ENCODE measurements around the gene CYLD.

DNA sequence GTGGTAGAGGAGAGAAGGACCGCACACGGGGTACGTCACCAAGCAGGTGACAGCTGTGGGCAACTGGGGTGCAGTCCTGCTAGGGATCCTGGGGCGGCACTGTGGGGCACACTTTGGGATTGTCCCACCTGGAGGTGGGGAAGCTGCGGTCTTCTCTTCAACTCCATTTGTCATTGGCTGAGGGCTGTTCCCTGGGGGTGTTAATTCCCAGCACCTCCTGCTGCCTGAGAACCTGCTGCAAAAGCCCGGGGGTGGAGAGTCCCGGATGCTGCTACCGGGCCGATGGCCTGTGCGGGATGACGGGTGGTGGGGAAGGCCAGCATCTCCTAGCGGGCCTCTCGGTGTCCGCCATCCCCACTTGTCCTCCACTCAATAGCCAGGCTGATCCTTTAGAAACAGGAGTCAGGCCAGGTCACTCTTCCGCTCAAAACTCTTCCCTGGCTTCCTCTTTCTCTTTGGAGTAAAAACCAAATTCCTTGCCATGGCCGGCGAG is 100.2 kb downstream of the CYLD start:
- TF ChIP-seq, protein P1, sequence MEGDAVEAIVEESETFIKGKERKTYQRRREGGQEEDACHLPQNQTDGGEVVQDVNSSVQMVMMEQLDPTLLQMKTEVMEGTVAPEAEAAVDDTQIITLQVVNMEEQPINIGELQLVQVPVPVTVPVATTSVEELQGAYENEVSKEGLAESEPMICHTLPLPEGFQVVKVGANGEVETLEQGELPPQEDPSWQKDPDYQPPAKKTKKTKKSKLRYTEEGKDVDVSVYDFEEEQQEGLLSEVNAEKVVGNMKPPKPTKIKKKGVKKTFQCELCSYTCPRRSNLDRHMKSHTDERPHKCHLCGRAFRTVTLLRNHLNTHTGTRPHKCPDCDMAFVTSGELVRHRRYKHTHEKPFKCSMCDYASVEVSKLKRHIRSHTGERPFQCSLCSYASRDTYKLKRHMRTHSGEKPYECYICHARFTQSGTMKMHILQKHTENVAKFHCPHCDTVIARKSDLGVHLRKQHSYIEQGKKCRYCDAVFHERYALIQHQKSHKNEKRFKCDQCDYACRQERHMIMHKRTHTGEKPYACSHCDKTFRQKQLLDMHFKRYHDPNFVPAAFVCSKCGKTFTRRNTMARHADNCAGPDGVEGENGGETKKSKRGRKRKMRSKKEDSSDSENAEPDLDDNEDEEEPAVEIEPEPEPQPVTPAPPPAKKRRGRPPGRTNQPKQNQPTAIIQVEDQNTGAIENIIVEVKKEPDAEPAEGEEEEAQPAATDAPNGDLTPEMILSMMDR (IDR thresholded peaks at IDR 0.05 in 2 of 3, conservative IDR thresholded peaks at IDR 0.05 in 1 of 3; ENCODE audit: borderline replicate concordance in 1 of 3, insufficient read depth in 1 of 3, low read depth in 2 of 3, low read length in 2 of 3), result no peak
- TF ChIP-seq POLR2AphosphoS5 (IDR thresholded peaks at IDR 0.05; ENCODE audit: low read depth, low read length) (no peak), POLR2A (IDR thresholded peaks at IDR 0.05; ENCODE audit: borderline replicate concordance, extremely low read depth, insufficient read depth, insufficient read length) (no peak)
